A549 (cell line): Measurements from ENCODE around the gene SYMPK. TPM values are rescaled to one million over a fixed set of nuclear protein-coding genes. Genes with fewer than 3 reads are reported as not detected.

Experiments
- ATAC-seq, 2 experiments: fragments of 200-7000 bp in 1 of 2; fragments of >200 bp in 1 of 2; cut with Nextera tagmentation in 1 of 2; cut with Tn5 transposase in 1 of 2; 3 replicates each; pipeline versions ENCODE4 v1.8.0 to v1.9.1; 2018 to 2020; ENCODE audit warnings: mild to moderate bottlenecking in 1 of 2, moderate library complexity in 1 of 2
- CTCF ChIA-PET: fragments of 300-600 bp; sonication (Branson Sonifier 250); formaldehyde crosslinking; extraction: SDS; loops from one replicate; lab custom pipeline; 2021; ENCODE audit warnings: antibody characterized with exemption, inconsistent platforms; lab: Yijun Ruan, JAX
- POLR2A ChIA-PET: fragments of 350-600 bp; formaldehyde crosslinking; extraction: SDS; loops from one replicate; lab custom pipeline; 2021; ENCODE audit warnings: antibody characterized with exemption, inconsistent platforms; lab: Yijun Ruan, JAX
- DNase-seq, 2 experiments: peaks; one replicate each; pipeline versions ENCODE4 v3.0.0 to v3.0.0-alpha.2; 2011 to 2016; ENCODE audit warnings: low read depth in 1 of 2, low spot score in 1 of 2
- FAIRE-seq: peaks from 2 replicates; lab custom pipeline; 2011; peaks lifted over from hg19 to GRCh38; lab: Jason Lieb, UNC
- H3K27ac ChIP-seq, 2 experiments: fragments of >200 bp; sonication (Bioruptor Twin); formaldehyde crosslinking; 3 replicates each; pipeline ENCODE4 v1.5.1; 2016 to 2017
- H3K4me1 ChIP-seq: fragments of >200 bp; sonication (Bioruptor Twin); formaldehyde crosslinking; 3 replicates; pipeline ENCODE4 v1.6.1; 2016
- H3K4me2 ChIP-seq: fragments of >200 bp; sonication (Bioruptor Twin); formaldehyde crosslinking; 3 replicates; pipeline ENCODE4 v1.6.1; 2016
- H3K4me3 ChIP-seq: fragments of >200 bp; sonication (Bioruptor Twin); formaldehyde crosslinking; 3 replicates; pipeline ENCODE4 v1.5.1; 2016
- H3K9me3 ChIP-seq: fragments of >200 bp; sonication (Bioruptor Twin); formaldehyde crosslinking; 3 replicates; pipeline ENCODE4 v1.6.1; 2016
- CBX8 ChIP-seq: fragments of 200-600 bp; sonication (generic); IDR thresholded peaks from 2 replicates; pipeline ENCODE4 v1.6.1; 2016
- CHD4 ChIP-seq: fragments of 200-600 bp; sonication (generic); IDR thresholded peaks from 2 replicates; pipeline ENCODE4 v1.6.1; 2016; ENCODE audit warnings: antibody characterized with exemption, mild to moderate bottlenecking, borderline replicate concordance
- CTCF ChIP-seq: fragments of >200 bp; sonication (Bioruptor Twin); formaldehyde crosslinking; IDR thresholded peaks from 3 replicates; pipeline ENCODE4 v1.5.1; 2016
- ELK1 ChIP-seq: fragments of 150-350 bp; IDR thresholded peaks from 2 replicates; pipeline ENCODE4 v1.6.1; 2014; ENCODE audit warnings: low read depth, mild to moderate bottlenecking, low read length
- FOSB ChIP-seq: fragments of 250-450 bp; sonication (Bioruptor Pico); IDR thresholded peaks from 2 replicates; pipeline ENCODE4 v1.5.0; 2020; ENCODE audit warnings: mild to moderate bottlenecking, moderate library complexity
- GATA3 ChIP-seq: IDR thresholded peaks from 2 replicates; pipeline ENCODE4 v1.6.1; 2012; ENCODE audit warnings: borderline replicate concordance
- KDM1A ChIP-seq: fragments of 200-600 bp; sonication (generic); IDR thresholded peaks from 2 replicates; pipeline ENCODE4 v1.6.1; 2016; ENCODE audit warnings: low read depth, mild to moderate bottlenecking
- KDM5A ChIP-seq: fragments of 200-600 bp; sonication (generic); IDR thresholded peaks from 2 replicates; pipeline ENCODE4 v1.6.1; 2016; ENCODE audit warnings: antibody characterized with exemption, mild to moderate bottlenecking
- MAFK ChIP-seq: fragments of 450-650 bp; IDR thresholded peaks from 2 replicates; pipeline ENCODE4 v1.6.1; 2014; ENCODE audit not compliant: partially characterized antibody
- MAX ChIP-seq: IDR thresholded peaks from 2 replicates; pipeline ENCODE4 v1.6.1; 2012
- NPAS2 ChIP-seq: fragments of 250-450 bp; sonication (Bioruptor Pico); IDR thresholded peaks from 2 replicates; pipeline ENCODE4 v1.8.0; 2022; ENCODE audit warnings: mild to moderate bottlenecking, moderate library complexity, borderline replicate concordance
- POLR2AphosphoS2 ChIP-seq: conservative IDR thresholded peaks from 2 replicates; pipeline ENCODE4 v1.6.1; 2012; ENCODE audit warnings: low read length, improper control_type of control experiment, inconsistent platforms
- RNF2 ChIP-seq: fragments of 200-600 bp; sonication (generic); IDR thresholded peaks from 2 replicates; pipeline ENCODE4 v1.6.1; 2016; ENCODE audit warnings: low read depth, mild to moderate bottlenecking, antibody characterized with exemption, moderate library complexity, borderline replicate concordance
- ZFP36 ChIP-seq: fragments of 450-650 bp; IDR thresholded peaks from 2 replicates; pipeline ENCODE4 v1.6.1; 2014; ENCODE audit warnings: borderline replicate concordance; ENCODE audit not compliant: partially characterized antibody
- WGBS: methylation state at CpG from one replicate; pipeline ENCODE4 v1.1.6; 2017; ENCODE audit errors: missing lambda C conversion rate; 5-methylcytosine and 5-hydroxymethylcytosine counted together
- polyA plus RNA-seq, 4 experiments: library from polyadenylated mRNA; depleted of rRNA in 3 of 4; stranded (reverse); fragments of >200 nt; fragmentation: RNase III in 1 of 4; extraction: RNeasy Plus Mini Kit Qiagen cat#74134 plus additional on column Dnase treatment in 1 of 4; gene quantifications; 2 replicates in 3 of 4; 3 replicates in 1 of 4; pipeline ENCODE4 v1.2.3, GENCODE V29; 2011 to 2017

SYMPK gene
- polyA plus RNA-seq, 2 of the 4 experiments (the other 2 are of a cell fraction), result 61.9 to 105 TPM

- TF ChIP-seq ELK1 (no peak), MAFK (no peak), KDM5A (no peak), CHD4 (no peak), CBX8 (no peak), NPAS2 (CRISPR knock-in tag) (no peak), FOSB (CRISPR knock-in tag) (no peak)
Measured at GRCh38 chr19:45781214-45782161, 81.5 kb downstream of the SYMPK start (continued).

- H3K4me1 ChIP-seq, result peaks cover 56% of the 10 kb centered on the region
- POLR2A ChIA-PET, result interaction anchor here (1.2 to 3.0 kb wide), 3 partner anchors 11 to 18 kb away, joined by 3 to 42 read pairs (median 30); partner anchors contain the start of genes DMWD and SIX5
- CTCF ChIA-PET, result interaction anchor here (0.6 to 74.3 kb wide), 5 partner anchors 4 to 95 kb away, joined by 3 to 2204 read pairs (median 4); partner anchors contain the start of genes DMPK, DMWD, FOXA3 and QPCTL
Measured at GRCh38 chr19:45780448-45781213, 82.3 kb downstream of the SYMPK start.

GRCh38 chr19:45780146-45780447 lies 82.8 kb downstream of the SYMPK start:
- no peak for FAIRE-seq
- CTCF ChIA-PET, result interaction anchor here (62.0 to 74.3 kb wide), 2 partner anchors 5 to 28 kb away, joined by 2204 read pairs; partner anchors contain the start of genes DMPK, DMWD, RSPH6A and SIX5

More at GRCh38 chr19:45780448-45781213, 82.3 kb downstream of the SYMPK start:
- FAIRE-seq (no peak), ATAC-seq (0 out of 6 replicates have a peak, but pooled peaks of 1 of the 2 experiments have one; percentile 0), DNase-seq (peak in 1 of 2 experiments; percentile 39)
- H3K4me2 ChIP-seq, result peak overlapping the region; percentile 88
- H3K9me3 ChIP-seq, result no peaks in the 10 kb centered on the region
- WGBS, result 68% methylated on average over 13 of the region's 13 CpGs
- peak overlapping the region; percentile 90 to 96 for H3K27ac ChIP-seq
- TF ChIP-seq KDM1A, result peak; percentile 60; the same call in 1 of the 2 replicates
- peak; percentile 37; the same call in 1 of the 2 replicates for TF ChIP-seq CHD4
- 0 out of 2 replicates have a peak, but pooled peaks have one; percentile 23 for TF ChIP-seq GATA3
- TF ChIP-seq MAX, result no peak
- no peak for TF ChIP-seq KDM5A
- TF ChIP-seq, all 56 proteins: peak for 3
- peak overlapping the region; percentile 34; the same call in 2 of the 3 replicates for H3K4me3 ChIP-seq

More at GRCh38 chr19:45780146-45780447, 82.8 kb downstream of the SYMPK start:
- no peak for DNase-seq
- Histone ChIP-seq H3K9me3 (no peaks in the 10 kb centered on the region), H3K4me2 (peak overlapping the region; percentile 88), H3K27ac (peak overlapping the region; percentile 90 to 96; a peak in 5 of 6 replicates), H3K4me1 (peaks cover 56% of the 10 kb centered on the region), H3K4me3 (peak overlapping the region; percentile 18; the same call in 1 of the 3 replicates)
- POLR2A ChIA-PET, result no interaction called here
- WGBS, result 72% methylated on average over 4 of the region's 4 CpGs
- ATAC-seq, result no peak
- TF ChIP-seq KDM5A (no peak), ZFP36 (no peak), POLR2AphosphoS2 (no peak), RNF2 (no peak), CTCF (no peak)
